B cell (primary cell): ENCODE data around the gene PTGES3.

Experiments used
- EZH2 ChIP-seq: IDR thresholded peaks from 2 replicates; pipeline ENCODE4 v1.6.1; 2012; ENCODE audit warnings: borderline replicate concordance, low read depth, mild to moderate bottlenecking, moderate library complexity, low read length; ENCODE audit not compliant: insufficient read depth, poor library complexity, severe bottlenecking
- TF ChIP-seq, protein P1 (sequence below): fragments of 200-600 bp; IDR thresholded peaks from one replicate; pipeline ENCODE4 v1.8.0; 2022; ENCODE audit warnings: antibody characterized with exemption, mild to moderate bottlenecking

DNA sequence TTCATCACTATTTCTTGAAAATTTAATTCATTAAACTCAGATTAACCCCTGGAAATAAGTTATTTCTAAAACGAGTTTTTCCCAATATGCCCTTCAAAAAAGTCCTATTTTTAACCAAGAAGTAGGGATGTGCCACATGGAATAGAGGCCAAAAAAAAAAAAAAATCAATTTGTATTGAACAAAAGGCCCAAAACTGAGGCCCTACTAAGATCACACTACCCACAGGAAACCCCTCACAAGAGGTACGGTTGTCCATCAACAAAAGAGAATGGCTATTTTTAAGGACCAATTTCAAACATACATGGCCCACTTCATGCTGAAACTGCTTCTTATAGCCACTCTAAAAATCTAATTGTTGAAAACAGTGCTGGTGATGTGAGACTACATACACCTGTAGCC, 50.5 kb downstream of the PTGES3 start:
- TF ChIP-seq, protein P1, sequence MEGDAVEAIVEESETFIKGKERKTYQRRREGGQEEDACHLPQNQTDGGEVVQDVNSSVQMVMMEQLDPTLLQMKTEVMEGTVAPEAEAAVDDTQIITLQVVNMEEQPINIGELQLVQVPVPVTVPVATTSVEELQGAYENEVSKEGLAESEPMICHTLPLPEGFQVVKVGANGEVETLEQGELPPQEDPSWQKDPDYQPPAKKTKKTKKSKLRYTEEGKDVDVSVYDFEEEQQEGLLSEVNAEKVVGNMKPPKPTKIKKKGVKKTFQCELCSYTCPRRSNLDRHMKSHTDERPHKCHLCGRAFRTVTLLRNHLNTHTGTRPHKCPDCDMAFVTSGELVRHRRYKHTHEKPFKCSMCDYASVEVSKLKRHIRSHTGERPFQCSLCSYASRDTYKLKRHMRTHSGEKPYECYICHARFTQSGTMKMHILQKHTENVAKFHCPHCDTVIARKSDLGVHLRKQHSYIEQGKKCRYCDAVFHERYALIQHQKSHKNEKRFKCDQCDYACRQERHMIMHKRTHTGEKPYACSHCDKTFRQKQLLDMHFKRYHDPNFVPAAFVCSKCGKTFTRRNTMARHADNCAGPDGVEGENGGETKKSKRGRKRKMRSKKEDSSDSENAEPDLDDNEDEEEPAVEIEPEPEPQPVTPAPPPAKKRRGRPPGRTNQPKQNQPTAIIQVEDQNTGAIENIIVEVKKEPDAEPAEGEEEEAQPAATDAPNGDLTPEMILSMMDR: no peak
- no peak for TF ChIP-seq EZH2
